MCF 10A (cell line): ENCODE measurements around the gene SYNE1. TPM values are rescaled to one million over a fixed set of nuclear protein-coding genes. Genes with fewer than 3 reads are reported as not detected.

Experiments used
- BruUV-seq: library from RNA; stranded (reverse); fragments of 400-500 nt; replicated peaks from 2 replicates; lab custom pipeline; 2021; lab: Mats Ljungman, UMichigan
- CTCF ChIA-PET: fragments of 300-600 bp; sonication (Branson Sonifier 250); formaldehyde crosslinking; extraction: SDS; loops from one replicate; lab custom pipeline; 2021; ENCODE audit warnings: antibody characterized with exemption, inconsistent platforms; lab: Yijun Ruan, JAX
- POLR2A ChIA-PET: fragments of 300-600, 350-650 bp; sonication (Branson Sonifier 250); formaldehyde crosslinking; extraction: SDS; loops from one replicate; lab custom pipeline; 2020; ENCODE audit warnings: antibody characterized with exemption, inconsistent platforms; lab: Yijun Ruan, JAX
- DNase-seq: peaks from one replicate; pipeline ENCODE4 v3.0.0-alpha.2; 2018; ENCODE audit not compliant: unreplicated experiment
- H3K27ac Mint-ChIP-seq: one replicate; pipeline ENCODE4 v1.8.0; 2022; ENCODE audit warnings: mild to moderate bottlenecking, low read depth, mixed read lengths; ENCODE audit not compliant: unreplicated experiment
- H3K27me3 Mint-ChIP-seq: one replicate; pipeline ENCODE4 v1.8.0; 2022; ENCODE audit warnings: mixed read lengths; ENCODE audit not compliant: insufficient read depth, unreplicated experiment
- H3K36me3 Mint-ChIP-seq: one replicate; pipeline ENCODE4 v1.8.0; 2022; ENCODE audit warnings: mild to moderate bottlenecking, moderate library complexity, mixed read lengths; ENCODE audit not compliant: insufficient read depth, unreplicated experiment
- H3K4me1 Mint-ChIP-seq: one replicate; pipeline ENCODE4 v1.8.0; 2022; ENCODE audit warnings: mixed read lengths; ENCODE audit not compliant: insufficient read depth, unreplicated experiment
- H3K4me3 Mint-ChIP-seq: one replicate; pipeline ENCODE4 v1.8.0; 2022; ENCODE audit warnings: mild to moderate bottlenecking, moderate library complexity, mixed read lengths; ENCODE audit not compliant: unreplicated experiment
- H3K9me3 Mint-ChIP-seq: one replicate; pipeline ENCODE4 v1.8.0; 2022; ENCODE audit warnings: mixed read lengths; ENCODE audit not compliant: unreplicated experiment
- intact Hi-C: fragments of 100-400 bp; cut with micrococcal nuclease; formaldehyde crosslinking; loops from 2 replicates; pipeline ENCODE4 v1.14.1; 2022
- total RNA-seq: library from RNA; stranded (reverse); gene quantifications from 2 replicates; pipeline ENCODE4 v1.2.3, GENCODE V29; 2022
- TF ChIP-seq, protein P1 (sequence below): fragments of 200-600 bp; IDR thresholded peaks from one replicate; pipeline ENCODE4 v1.8.0; 2022; ENCODE audit warnings: antibody characterized with exemption, mild to moderate bottlenecking; ENCODE audit not compliant: unreplicated experiment

Gene SYNE1
- total RNA-seq, 1 experiment from 2014 or later: 25.4 TPM

- TF ChIP-seq, protein P1, sequence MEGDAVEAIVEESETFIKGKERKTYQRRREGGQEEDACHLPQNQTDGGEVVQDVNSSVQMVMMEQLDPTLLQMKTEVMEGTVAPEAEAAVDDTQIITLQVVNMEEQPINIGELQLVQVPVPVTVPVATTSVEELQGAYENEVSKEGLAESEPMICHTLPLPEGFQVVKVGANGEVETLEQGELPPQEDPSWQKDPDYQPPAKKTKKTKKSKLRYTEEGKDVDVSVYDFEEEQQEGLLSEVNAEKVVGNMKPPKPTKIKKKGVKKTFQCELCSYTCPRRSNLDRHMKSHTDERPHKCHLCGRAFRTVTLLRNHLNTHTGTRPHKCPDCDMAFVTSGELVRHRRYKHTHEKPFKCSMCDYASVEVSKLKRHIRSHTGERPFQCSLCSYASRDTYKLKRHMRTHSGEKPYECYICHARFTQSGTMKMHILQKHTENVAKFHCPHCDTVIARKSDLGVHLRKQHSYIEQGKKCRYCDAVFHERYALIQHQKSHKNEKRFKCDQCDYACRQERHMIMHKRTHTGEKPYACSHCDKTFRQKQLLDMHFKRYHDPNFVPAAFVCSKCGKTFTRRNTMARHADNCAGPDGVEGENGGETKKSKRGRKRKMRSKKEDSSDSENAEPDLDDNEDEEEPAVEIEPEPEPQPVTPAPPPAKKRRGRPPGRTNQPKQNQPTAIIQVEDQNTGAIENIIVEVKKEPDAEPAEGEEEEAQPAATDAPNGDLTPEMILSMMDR: no peak
- intact Hi-C loops: loop anchor here (1.0 kb wide), 2 partner anchors 67 to 158 kb away; no protein-coding TSS in a partner anchor
- H3K27me3 Mint-ChIP-seq: no peaks in the 10 kb centered on the region
- CTCF ChIA-PET: interaction anchor here (0.6 to 4.7 kb wide), 18 partner anchors 9 to 463 kb away, joined by 3 to 43 read pairs (median 4); partner anchors contain the start of gene SYNE1
- H3K4me3 Mint-ChIP-seq: no peak overlapping the region
- no peaks in the 10 kb centered on the region for H3K36me3 Mint-ChIP-seq
- H3K9me3 Mint-ChIP-seq: no peaks in the 10 kb centered on the region
- POLR2A ChIA-PET: interaction anchor here (1.3 kb wide), 1 partner anchor 12 kb away, joined by 3 read pairs; no protein-coding TSS in a partner anchor
- DNase-seq: no peak
- BruUV-seq: no TSS peak
- H3K27ac Mint-ChIP-seq: no peak overlapping the region
- no peaks in the 10 kb centered on the region for H3K4me1 Mint-ChIP-seq
Observed at GRCh38 chr6:152484806-152485205, 152.4 kb downstream of the SYNE1 start.

GRCh38 chr6:152482289-152482688 lies 154.9 kb downstream of the SYNE1 start:
- TF ChIP-seq, protein P1: no peak
- H3K4me1 Mint-ChIP-seq: no peaks in the 10 kb centered on the region
- DNase-seq: no peak
- no TSS peak for BruUV-seq
- ChIA-PET POLR2A (no interaction called here), CTCF (interaction anchor here (0.7 to 4.7 kb wide), 4 partner anchors 71 to 159 kb away, joined by 3 to 35 read pairs (median 4); no protein-coding TSS in a partner anchor)
- no peaks in the 10 kb centered on the region for H3K36me3 Mint-ChIP-seq
- no peaks in the 10 kb centered on the region for H3K27me3 Mint-ChIP-seq
- no peak overlapping the region for H3K4me3 Mint-ChIP-seq
- H3K27ac Mint-ChIP-seq: no peak overlapping the region
- intact Hi-C loops: no loop called here
- H3K9me3 Mint-ChIP-seq: no peaks in the 10 kb centered on the region

DNA sequence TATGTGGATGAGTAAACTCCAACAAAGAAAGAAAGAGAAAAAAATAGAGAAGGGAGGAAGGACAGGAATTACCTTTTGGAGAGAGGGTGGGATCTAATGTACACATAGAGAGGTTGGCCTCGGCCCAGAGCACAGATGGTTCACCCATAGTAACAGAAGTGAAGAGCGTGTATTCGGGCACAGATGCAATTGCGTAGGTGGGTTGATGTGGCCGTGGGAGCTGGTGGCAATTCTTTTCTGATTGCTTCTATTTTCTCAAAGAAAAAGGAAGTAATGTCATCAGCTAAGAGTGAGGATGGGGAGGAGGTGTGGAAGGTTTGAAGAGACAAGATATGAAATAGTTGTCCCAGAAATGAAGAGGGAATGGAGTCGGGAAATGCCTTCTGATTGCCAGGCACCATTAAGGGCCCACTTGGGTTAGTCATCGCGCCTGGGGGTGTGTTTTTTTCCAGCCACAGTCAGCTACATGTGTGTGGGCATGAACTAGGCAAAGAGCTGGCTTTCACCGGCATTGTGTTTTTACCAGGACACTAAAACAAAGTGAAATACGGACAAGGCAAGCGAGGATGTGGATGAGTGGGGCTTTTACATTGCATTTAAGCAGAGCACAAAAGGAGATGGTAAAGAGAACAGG lies 158.7 kb downstream of the SYNE1 start:
- CTCF ChIA-PET: interaction anchor here (0.7 to 0.8 kb wide), 2 partner anchors 36 to 193 kb away, joined by 3 read pairs; no protein-coding TSS in a partner anchor
- Mint-ChIP-seq H3K27me3 (no peaks in the 10 kb centered on the region), H3K9me3 (no peaks in the 10 kb centered on the region), H3K27ac (no peak overlapping the region), H3K4me1 (no peaks in the 10 kb centered on the region), H3K4me3 (no peak overlapping the region), H3K36me3 (no peaks in the 10 kb centered on the region)
- no peak for DNase-seq
- TF ChIP-seq, protein P1: no peak
- BruUV-seq: no TSS peak
- POLR2A ChIA-PET: interaction anchor here (0.7 kb wide), 1 partner anchor 169 kb away, joined by 4 read pairs; no protein-coding TSS in a partner anchor
- intact Hi-C loops: no loop called here

DNA sequence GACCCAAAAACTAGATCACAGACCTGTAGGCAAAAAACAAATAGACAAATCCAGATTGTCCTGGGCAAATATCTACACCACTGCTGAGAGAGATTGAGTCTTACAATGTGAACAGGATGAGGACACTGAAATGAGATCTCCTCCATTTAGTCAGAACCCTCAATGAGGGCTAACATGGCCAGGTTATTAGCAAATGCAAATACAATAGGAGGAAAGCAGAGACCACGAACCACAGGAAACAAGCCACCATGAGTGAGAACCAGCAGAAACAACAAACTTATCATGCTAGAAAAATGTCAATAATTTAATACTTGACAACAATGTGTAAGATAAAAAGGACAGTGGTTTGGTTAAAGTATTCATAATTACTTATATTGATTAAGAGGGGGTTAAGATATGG lies 162.8 kb downstream of the SYNE1 start:
- intact Hi-C loops: no loop called here
- H3K27ac Mint-ChIP-seq: no peak overlapping the region
- TF ChIP-seq, protein P1: no peak
- no peaks in the 10 kb centered on the region for H3K27me3 Mint-ChIP-seq
- DNase-seq: no peak
- POLR2A ChIA-PET: no interaction called here
- H3K9me3 Mint-ChIP-seq: no peaks in the 10 kb centered on the region
- H3K4me1 Mint-ChIP-seq: no peaks in the 10 kb centered on the region
- no peak overlapping the region for H3K4me3 Mint-ChIP-seq
- no peaks in the 10 kb centered on the region for H3K36me3 Mint-ChIP-seq
- no TSS peak for BruUV-seq
- CTCF ChIA-PET: interaction anchor here (0.6 kb wide), 1 partner anchor 324 kb away, joined by 5 read pairs; no protein-coding TSS in a partner anchor
